Coronary artery (tissue), 2 donors: ENCODE results near the gene ATP5PO.
A peak's percentile ranks its signal among the peaks of the same experiment; 100 is the strongest.

Experiments
- DNase-seq: peaks from one replicate; pipeline ENCODE4 v3.0.0-alpha.2; 2017; ENCODE audit warnings: low spot score
- H3K27ac ChIP-seq, 2 donors: fragments of 200-600 bp; sonication (generic); one replicate each; pipeline ENCODE4 v1.5.1; 2016 to 2019
- H3K4me3 ChIP-seq: fragments of 200-600 bp; sonication (generic); 2 replicates; pipeline ENCODE4 v1.5.1; 2016; ENCODE audit warnings: mild to moderate bottlenecking, moderate library complexity
- CTCF ChIP-seq: fragments of 200-600 bp; sonication (generic); IDR thresholded peaks from one replicate; pipeline ENCODE4 v1.5.1; 2019; ENCODE audit warnings: antibody characterized with exemption

The ATP5PO gene

GRCh38 chr21:33897739-33898138 lies 17.9 kb downstream of the ATP5PO start:
- no peak overlapping the region for H3K27ac ChIP-seq
- DNase-seq: no peak
- no peak overlapping the region for H3K4me3 ChIP-seq
- no peak for TF ChIP-seq CTCF

- Histone ChIP-seq H3K4me3 (no peak overlapping the region), H3K27ac (no peak overlapping the region)
- no peak for TF ChIP-seq CTCF
- no peak for DNase-seq
These were observed 18.5 kb downstream of the ATP5PO start for GRCh38 chr21:33897098-33897497.

GRCh38 chr21:33896691-33897090 lies 18.9 kb downstream of the ATP5PO start:
- TF ChIP-seq CTCF: no peak
- no peak overlapping the region for H3K4me3 ChIP-seq
- DNase-seq: no peak
- H3K27ac ChIP-seq: no peak overlapping the region

- H3K27ac ChIP-seq: no peak overlapping the region
- H3K4me3 ChIP-seq: peak overlapping the region; percentile 66
- no peak for TF ChIP-seq CTCF
- no peak for DNase-seq
These were observed 20.2 kb downstream of the ATP5PO start for GRCh38 chr21:33895356-33895755.

- DNase-seq: peak; percentile 85
- Histone ChIP-seq H3K27ac (peak overlapping the region in 1 of 2 donors; percentile 42), H3K4me3 (peak overlapping the region; percentile 66)
- peak; percentile 66 for TF ChIP-seq CTCF
These were observed 20.8 kb downstream of the ATP5PO start for GRCh38 chr21:33894736-33895288.

GRCh38 chr21:33893917-33894316 lies 21.7 kb downstream of the ATP5PO start:
- H3K27ac ChIP-seq: no peak overlapping the region
- H3K4me3 ChIP-seq: no peak overlapping the region
- DNase-seq: no peak
- no peak for TF ChIP-seq CTCF

- no peak for TF ChIP-seq CTCF
- no peak for DNase-seq
- Histone ChIP-seq H3K27ac (no peak overlapping the region), H3K4me3 (no peak overlapping the region)
These were observed 22.8 kb downstream of the ATP5PO start for GRCh38 chr21:33892853-33893252.
